GM12878 (cell line): ENCODE data around the gene ASIC3. TPM values are rescaled to one million over a fixed set of nuclear protein-coding genes. Genes with fewer than 3 reads are reported as not detected.
A peak's percentile ranks its signal among the peaks of the same experiment; 100 is the strongest.

Experiments
- BHLHE40 ChIP-seq, 2 experiments: fragments of 450-650 bp in 1 of 2; IDR thresholded peaks; 2 replicates each; pipeline ENCODE4 v1.6.1; 2011 to 2017; ENCODE audit warnings: low read depth in 2 of 2, borderline replicate concordance in 1 of 2, improper control_type of control experiment in 1 of 2, low read length in 1 of 2, mild to moderate bottlenecking in 1 of 2
- CHD2 ChIP-seq: IDR thresholded peaks from 2 replicates; pipeline ENCODE4 v1.6.1; 2011; ENCODE audit warnings: low read depth, low read length, improper control_type of control experiment, borderline replicate concordance
- CREM ChIP-seq: IDR thresholded peaks from 2 replicates; pipeline ENCODE4 v1.6.1; 2014; ENCODE audit warnings: antibody characterized with exemption, low read depth
- E2F4 ChIP-seq: IDR thresholded peaks from 2 replicates; pipeline ENCODE4 v1.6.1; 2012; ENCODE audit warnings: low read depth, low read length, improper control_type of control experiment
- HCFC1 ChIP-seq: fragments of 150-350 bp; IDR thresholded peaks from 2 replicates; pipeline ENCODE4 v1.6.1; 2014; ENCODE audit warnings: low read length
- IKZF1 ChIP-seq: fragments of 450-650 bp; conservative IDR thresholded peaks from 2 replicates; pipeline ENCODE4 v1.6.1; 2017; ENCODE audit warnings: antibody characterized with exemption, mild to moderate bottlenecking
- IKZF2 ChIP-seq, 2 experiments: fragments of 450-650 bp; IDR thresholded peaks; 2 replicates each; pipeline ENCODE4 v1.6.1; 2017; ENCODE audit warnings: mild to moderate bottlenecking in 2 of 2, moderate library complexity in 2 of 2
- MAX ChIP-seq: IDR thresholded peaks from 2 replicates; pipeline ENCODE4 v1.6.1; 2012; ENCODE audit warnings: low read depth, low read length, improper control_type of control experiment
- MLLT1 ChIP-seq: fragments of 450-650 bp; IDR thresholded peaks from 2 replicates; pipeline ENCODE4 v1.6.1; 2016; ENCODE audit warnings: mild to moderate bottlenecking
- RELB ChIP-seq: fragments of 450-650 bp; IDR thresholded peaks from 2 replicates; pipeline ENCODE4 v1.6.1; 2017; ENCODE audit warnings: low read depth, mild to moderate bottlenecking, moderate library complexity
- RUNX3 ChIP-seq: IDR thresholded peaks from 2 replicates; pipeline ENCODE4 v1.6.1; 2012; ENCODE audit warnings: low read length, inconsistent platforms
- SMAD1 ChIP-seq: fragments of 450-650 bp; IDR thresholded peaks from 2 replicates; pipeline ENCODE4 v1.6.1; 2018; ENCODE audit warnings: mild to moderate bottlenecking, low read depth; ENCODE audit not compliant: partially characterized antibody
- SRF ChIP-seq, 2 experiments: IDR thresholded peaks; 2 replicates each; pipeline ENCODE4 v1.6.1; 2011; ENCODE audit warnings: low read depth in 2 of 2, low read length in 2 of 2, mild to moderate bottlenecking in 1 of 2, moderate library complexity in 1 of 2
- ZBTB11 ChIP-seq: fragments of 450-650 bp; formaldehyde crosslinking; IDR thresholded peaks from 2 replicates; pipeline ENCODE4 v1.5.0; 2022; ENCODE audit warnings: mild to moderate bottlenecking, missing genetic modification characterization
- ZNF622 ChIP-seq: fragments of 450-650 bp; IDR thresholded peaks from 2 replicates; pipeline ENCODE4 v1.6.1; 2017; ENCODE audit warnings: mild to moderate bottlenecking, inconsistent platforms
- ZSCAN29 ChIP-seq: fragments of 450-650 bp; IDR thresholded peaks from 2 replicates; pipeline ENCODE4 v1.6.1; 2017; ENCODE audit warnings: mild to moderate bottlenecking, moderate library complexity
- polyA plus RNA-seq, 11 experiments: library from polyadenylated mRNA; depleted of rRNA in 4 of 11; unstranded in 6 of 11; stranded (reverse) in 5 of 11; fragments of >200 nt; fragmentation: Nextera tagmentation in 4 of 11; fragmentation: Illumina TruSeq in 1 of 11; extraction: Ambion mirVana in 4 of 11; extraction: Trizol in 1 of 11; gene quantifications; 1 replicate in 1 of 11; 2 replicates in 10 of 11; pipeline versions ENCODE4 v1.2.1 to v1.2.3, GENCODE V29; 2011 to 2016; ENCODE audit warnings: inconsistent platforms in 2 of 11, missing spikeins in 2 of 11, low read depth in 1 of 11
- total RNA-seq, 4 experiments: library from RNA; depleted of rRNA in 3 of 4; stranded (reverse); fragments of >200 nt in 3 of 4; fragmentation: Illumina TruSeq in 1 of 4; extraction: Trizol in 1 of 4; gene quantifications; 2 replicates each; pipeline versions ENCODE4 v1.2.1 to v1.2.3, GENCODE V29; 2013 to 2021
- TF ChIP-seq, protein P1 (sequence below): fragments of 450-650 bp; formaldehyde crosslinking; IDR thresholded peaks from 2 replicates; pipeline ENCODE4 v1.4.0; 2020; ENCODE audit warnings: mild to moderate bottlenecking, moderate library complexity

Gene ASIC3
- total and polyA plus RNA-seq, 10 of the 15 experiments (the other 5 are each of a cell fraction or from before 2014, with no cell fraction given), result 0.07 to 1.0 (median 0.44) TPM; not detected in 4

DNA sequence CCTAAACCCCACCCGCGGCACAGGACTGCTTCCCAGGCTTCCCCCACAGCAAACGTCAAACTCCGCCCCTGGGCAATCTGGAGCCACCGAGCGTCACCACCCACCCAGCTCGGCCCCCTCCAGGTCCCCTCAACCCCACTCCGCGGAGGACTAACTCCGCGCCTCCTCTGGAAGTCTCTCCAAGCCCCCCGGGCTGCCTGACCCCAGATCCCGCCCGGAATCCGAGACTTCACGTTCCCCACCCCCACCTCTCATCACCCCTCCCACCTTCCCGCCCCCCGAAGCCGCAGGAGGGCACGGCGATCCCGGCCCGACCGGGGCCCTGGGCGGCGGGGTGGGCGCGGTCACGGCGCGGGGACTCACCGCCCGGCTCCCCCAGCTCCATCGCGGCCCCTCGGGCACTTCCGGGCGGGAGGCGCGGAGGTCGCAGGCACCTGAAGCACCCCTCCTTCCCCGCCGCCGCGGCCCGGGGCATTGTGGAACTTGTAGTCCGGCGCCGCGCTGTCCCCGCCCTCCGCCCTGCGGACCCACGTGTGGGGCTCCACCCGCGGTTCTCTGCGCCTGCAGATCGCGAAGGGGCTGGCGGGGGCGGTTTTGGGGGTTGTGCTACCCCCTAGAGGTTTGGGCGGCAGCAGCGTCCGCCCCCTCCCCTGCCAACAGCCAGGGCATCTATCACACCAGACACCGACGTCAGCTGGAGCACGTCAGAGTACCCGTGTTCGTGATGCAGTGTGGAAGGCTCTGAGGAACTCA lies 34.9 kb downstream of the ASIC3 start, which contains the start of gene TMUB1 (continued):
- TF ChIP-seq RELB, result no peak
- TF ChIP-seq, protein P1, sequence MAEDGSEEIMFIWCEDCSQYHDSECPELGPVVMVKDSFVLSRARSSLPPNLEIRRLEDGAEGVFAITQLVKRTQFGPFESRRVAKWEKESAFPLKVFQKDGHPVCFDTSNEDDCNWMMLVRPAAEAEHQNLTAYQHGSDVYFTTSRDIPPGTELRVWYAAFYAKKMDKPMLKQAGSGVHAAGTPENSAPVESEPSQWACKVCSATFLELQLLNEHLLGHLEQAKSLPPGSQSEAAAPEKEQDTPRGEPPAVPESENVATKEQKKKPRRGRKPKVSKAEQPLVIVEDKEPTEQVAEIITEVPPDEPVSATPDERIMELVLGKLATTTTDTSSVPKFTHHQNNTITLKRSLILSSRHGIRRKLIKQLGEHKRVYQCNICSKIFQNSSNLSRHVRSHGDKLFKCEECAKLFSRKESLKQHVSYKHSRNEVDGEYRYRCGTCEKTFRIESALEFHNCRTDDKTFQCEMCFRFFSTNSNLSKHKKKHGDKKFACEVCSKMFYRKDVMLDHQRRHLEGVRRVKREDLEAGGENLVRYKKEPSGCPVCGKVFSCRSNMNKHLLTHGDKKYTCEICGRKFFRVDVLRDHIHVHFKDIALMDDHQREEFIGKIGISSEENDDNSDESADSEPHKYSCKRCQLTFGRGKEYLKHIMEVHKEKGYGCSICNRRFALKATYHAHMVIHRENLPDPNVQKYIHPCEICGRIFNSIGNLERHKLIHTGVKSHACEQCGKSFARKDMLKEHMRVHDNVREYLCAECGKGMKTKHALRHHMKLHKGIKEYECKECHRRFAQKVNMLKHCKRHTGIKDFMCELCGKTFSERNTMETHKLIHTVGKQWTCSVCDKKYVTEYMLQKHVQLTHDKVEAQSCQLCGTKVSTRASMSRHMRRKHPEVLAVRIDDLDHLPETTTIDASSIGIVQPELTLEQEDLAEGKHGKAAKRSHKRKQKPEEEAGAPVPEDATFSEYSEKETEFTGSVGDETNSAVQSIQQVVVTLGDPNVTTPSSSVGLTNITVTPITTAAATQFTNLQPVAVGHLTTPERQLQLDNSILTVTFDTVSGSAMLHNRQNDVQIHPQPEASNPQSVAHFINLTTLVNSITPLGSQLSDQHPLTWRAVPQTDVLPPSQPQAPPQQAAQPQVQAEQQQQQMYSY, result no peak
- no peak for TF ChIP-seq SMAD1
- TF ChIP-seq BHLHE40 (IDR thresholded peaks at IDR 0.05; ENCODE audit: borderline replicate concordance in 1 of 2, low read depth in 2 of 2, low read length in 1 of 2), result peak in 1 of 2 experiments; percentile 68; a peak in 1 of 4 replicates
- no peak for TF ChIP-seq ZNF622
- TF ChIP-seq ZSCAN29, result no peak
- peak; percentile 59; the same call in 1 of the 2 replicates for TF ChIP-seq CREM
- TF ChIP-seq E2F4, result no peak
- TF ChIP-seq CHD2, result peak; percentile 30; the same call in 1 of the 2 replicates
- peak; percentile 87; the same call in 1 of the 2 replicates for TF ChIP-seq MAX
- no peak for TF ChIP-seq ZBTB11 (CRISPR knock-in tag)
- TF ChIP-seq MLLT1, result no peak
- no peak for TF ChIP-seq IKZF2 (IDR thresholded peaks at IDR 0.05)
- TF ChIP-seq RUNX3, result no peak
- TF ChIP-seq IKZF1, result peak; percentile 86
- TF ChIP-seq SRF (IDR thresholded peaks at IDR 0.05; ENCODE audit: low read depth in 2 of 2, low read length in 2 of 2), result no peak
- peak; percentile 84 for TF ChIP-seq HCFC1
